ACC112 (cell line): ENCODE results near the gene LPO.
A peak's percentile ranks its signal among the peaks of the same experiment; 100 is the strongest.

ENCODE experiments used
- H2AFZ ChIP-seq: fragments of 200-600 bp; sonication (generic); one replicate; pipeline ENCODE4 v1.6.0; 2017; ENCODE audit warnings: antibody characterized with exemption, low read length; ENCODE audit not compliant: unreplicated experiment
- H3K27ac ChIP-seq: fragments of 200-600 bp; sonication (generic); 2 replicates; pipeline ENCODE4 v1.5.1; 2014; ENCODE audit warnings: low read depth, mild to moderate bottlenecking, antibody characterized with exemption, low read length, moderate library complexity
- H3K27me3 ChIP-seq: fragments of 200-600 bp; sonication (generic); 2 replicates; pipeline ENCODE4 v1.6.1; 2014; ENCODE audit warnings: mild to moderate bottlenecking, antibody characterized with exemption, low read length, moderate library complexity, mixed read lengths; ENCODE audit not compliant: insufficient read depth
- H3K36me3 ChIP-seq: fragments of 200-600 bp; sonication (generic); 2 replicates; pipeline ENCODE4 v1.6.1; 2016; ENCODE audit warnings: mild to moderate bottlenecking, antibody characterized with exemption, low read length, moderate library complexity, mixed read lengths; ENCODE audit not compliant: insufficient read depth
- H3K4me1 ChIP-seq: fragments of 200-600 bp; sonication (generic); one replicate; pipeline ENCODE4 v1.6.1; 2016; ENCODE audit warnings: low read length, mixed read lengths; ENCODE audit not compliant: insufficient read depth, unreplicated experiment, control insufficient read depth
- H3K4me3 ChIP-seq: fragments of 200-600 bp; sonication (generic); 2 replicates; pipeline ENCODE4 v1.5.1; 2014; ENCODE audit warnings: mild to moderate bottlenecking, low read depth, low read length
- H3K79me2 ChIP-seq: fragments of 200-600 bp; sonication (generic); one replicate; pipeline ENCODE4 v1.6.0; 2016; ENCODE audit warnings: low read length; ENCODE audit not compliant: control insufficient read depth, unreplicated experiment, insufficient read depth

Gene LPO

GRCh38 chr17:58238147-58238634 lies at the start of gene LPO:
Gene LPO (plus strand): TSS chr17:58238584. CDS start chr17:58242980, 4,396 bp downstream.
- H3K79me2 ChIP-seq = no peaks in the 10 kb centered on the region
- peaks cover 88% of the 10 kb centered on the region for H3K27me3 ChIP-seq
- H3K4me1 ChIP-seq = peaks cover 3% of the 10 kb centered on the region
- H3K36me3 ChIP-seq = no peaks in the 10 kb centered on the region
- H3K4me3 ChIP-seq = no peak within 1 kb of the TSS
- no peak within 1 kb of the TSS for H3K27ac ChIP-seq
- H2AFZ ChIP-seq = no peak within 1 kb of the TSS

GRCh38 chr17:58189436-58190146 lies 48.8 kb upstream of the LPO start:
- Histone ChIP-seq H3K36me3 (no peaks in the 10 kb centered on the region), H3K27ac (no peak overlapping the region), H2AFZ (no peak overlapping the region), H3K79me2 (no peaks in the 10 kb centered on the region), H3K4me3 (0 out of 2 replicates have a peak overlapping the region, but pooled peaks have one; percentile 7), H3K27me3 (peaks cover 72% of the 10 kb centered on the region), H3K4me1 (peaks cover 14% of the 10 kb centered on the region)

GRCh38 chr17:58191241-58191896 lies 47.0 kb upstream of the LPO start:
- peaks cover 73% of the 10 kb centered on the region for H3K27me3 ChIP-seq
- no peak overlapping the region for H3K27ac ChIP-seq
- no peak overlapping the region for H3K4me3 ChIP-seq
- no peaks in the 10 kb centered on the region for H3K36me3 ChIP-seq
- no peaks in the 10 kb centered on the region for H3K79me2 ChIP-seq
- H2AFZ ChIP-seq = no peak overlapping the region
- peaks cover 14% of the 10 kb centered on the region for H3K4me1 ChIP-seq

- H3K79me2 ChIP-seq = no peaks in the 10 kb centered on the region
- H3K4me1 ChIP-seq = peaks cover 14% of the 10 kb centered on the region
- H3K4me3 ChIP-seq = no peak within 1 kb of the TSS
- no peak within 1 kb of the TSS for H2AFZ ChIP-seq
- peaks cover 73% of the 10 kb centered on the region for H3K27me3 ChIP-seq
- H3K27ac ChIP-seq = no peak within 1 kb of the TSS
- H3K36me3 ChIP-seq = no peaks in the 10 kb centered on the region
Measured at GRCh38 chr17:58192612-58193011, 45.8 kb upstream of the LPO start, which contains the start of gene EPX. Gene EPX (plus strand): TSS chr17:58192726. CDS start chr17:58192847, 121 bp downstream.

GRCh38 chr17:58193641-58194255 lies 44.6 kb upstream of the LPO start:
- Histone ChIP-seq H3K27ac (no peak overlapping the region), H2AFZ (no peak overlapping the region), H3K79me2 (no peaks in the 10 kb centered on the region), H3K27me3 (peaks cover 75% of the 10 kb centered on the region), H3K4me3 (no peak overlapping the region), H3K36me3 (no peaks in the 10 kb centered on the region), H3K4me1 (peaks cover 14% of the 10 kb centered on the region)

- Histone ChIP-seq H3K27me3 (peaks cover 83% of the 10 kb centered on the region), H3K27ac (no peak overlapping the region), H3K79me2 (no peaks in the 10 kb centered on the region), H3K4me1 (no peaks in the 10 kb centered on the region), H2AFZ (no peak overlapping the region), H3K4me3 (no peak overlapping the region), H3K36me3 (no peaks in the 10 kb centered on the region)
Measured at GRCh38 chr17:58195518-58196123, 42.8 kb upstream of the LPO start.

GRCh38 chr17:58196610-58197009 lies 41.8 kb upstream of the LPO start:
- Histone ChIP-seq H2AFZ (no peak overlapping the region), H3K27me3 (peaks cover 73% of the 10 kb centered on the region), H3K4me3 (no peak overlapping the region), H3K36me3 (no peaks in the 10 kb centered on the region), H3K4me1 (no peaks in the 10 kb centered on the region), H3K79me2 (no peaks in the 10 kb centered on the region), H3K27ac (no peak overlapping the region)

- Histone ChIP-seq H3K4me3 (no peak overlapping the region), H3K27me3 (peaks cover 39% of the 10 kb centered on the region), H3K79me2 (no peaks in the 10 kb centered on the region), H2AFZ (no peak overlapping the region), H3K4me1 (no peaks in the 10 kb centered on the region), H3K36me3 (no peaks in the 10 kb centered on the region), H3K27ac (no peak overlapping the region)
Measured at GRCh38 chr17:58200024-58200633, 38.3 kb upstream of the LPO start.

GRCh38 chr17:58202859-58203258 lies 35.5 kb upstream of the LPO start:
- peaks cover 19% of the 10 kb centered on the region for H3K27me3 ChIP-seq
- no peaks in the 10 kb centered on the region for H3K36me3 ChIP-seq
- H3K27ac ChIP-seq = no peak overlapping the region
- no peaks in the 10 kb centered on the region for H3K79me2 ChIP-seq
- no peaks in the 10 kb centered on the region for H3K4me1 ChIP-seq
- no peak overlapping the region for H3K4me3 ChIP-seq
- H2AFZ ChIP-seq = no peak overlapping the region

- no peak overlapping the region for H3K27ac ChIP-seq
- H3K4me3 ChIP-seq = no peak overlapping the region
- H2AFZ ChIP-seq = no peak overlapping the region
- no peaks in the 10 kb centered on the region for H3K79me2 ChIP-seq
- no peaks in the 10 kb centered on the region; the same call in 1 of the 2 replicates for H3K27me3 ChIP-seq
- peaks cover 4% of the 10 kb centered on the region; the same call in 1 of the 2 replicates for H3K36me3 ChIP-seq
- H3K4me1 ChIP-seq = no peaks in the 10 kb centered on the region
Measured at GRCh38 chr17:58204796-58205195, 33.6 kb upstream of the LPO start.
